ENCODE measurements around the gene FOXN3.
"Not testable (repeated sequence)": the region's sequence is repeated elsewhere in the genome, so short reads cannot be mapped to it uniquely, and the experiment has no call there.

The FOXN3 gene

GRCh38 chr14:89215531-89215930 is 201.5 kb downstream of the FOXN3 start:
- DNase-seq, result no peak

DNA sequence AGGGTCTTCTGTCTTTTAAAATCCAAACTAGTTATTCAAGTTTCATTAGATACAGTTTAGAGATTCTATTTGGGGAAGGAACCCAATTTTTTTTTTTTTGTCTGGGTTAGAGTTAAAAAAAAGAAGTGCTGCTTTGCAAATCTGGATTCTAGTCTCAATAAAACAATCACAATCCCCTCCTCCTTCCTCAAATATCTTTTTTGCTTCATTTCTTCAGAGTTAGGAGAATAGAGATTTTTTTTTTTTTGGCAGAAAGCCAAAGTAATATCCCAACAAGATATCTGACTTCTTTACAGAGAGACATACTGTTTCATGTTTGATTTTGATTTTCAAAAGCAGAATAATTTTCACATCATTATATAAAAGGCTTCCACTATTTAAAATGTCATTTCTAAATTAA is 201.9 kb downstream of the FOXN3 start:
- no peak for DNase-seq

DNA sequence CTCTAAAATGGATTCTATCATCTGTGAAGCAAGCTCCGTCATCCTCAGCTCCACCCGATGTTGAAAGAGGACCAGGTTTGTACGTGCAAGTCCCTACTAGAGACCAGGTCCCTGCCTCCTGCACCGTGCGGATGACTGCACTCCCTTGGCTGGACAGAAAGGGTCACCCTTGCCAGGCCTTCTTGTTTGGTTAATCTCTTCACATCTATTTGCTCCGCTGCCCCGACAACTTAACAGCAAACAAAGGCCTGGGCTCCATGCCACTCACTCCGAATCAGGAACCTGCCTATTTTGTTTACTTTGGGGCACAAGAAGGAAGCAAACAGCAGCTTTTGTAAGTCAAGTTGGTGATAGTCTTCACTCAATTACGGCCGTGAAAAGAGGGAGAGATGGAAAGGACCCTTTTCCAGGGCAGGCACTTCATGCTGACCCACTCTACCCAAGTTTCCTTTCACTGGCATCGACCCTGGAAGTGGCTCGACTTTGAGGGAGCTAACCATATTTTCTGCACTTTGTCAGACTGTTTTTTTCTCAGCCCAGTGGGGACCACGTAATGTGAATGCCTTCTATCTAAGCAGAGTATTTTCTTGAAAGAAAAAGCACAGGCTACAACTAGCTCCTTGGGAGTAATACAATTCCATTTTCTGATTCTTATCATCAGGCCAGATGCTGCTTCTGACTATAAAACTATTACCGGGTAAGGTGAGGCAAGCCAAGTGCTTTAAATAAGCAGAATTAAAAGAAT is 202.6 kb downstream of the FOXN3 start:
- peak; percentile 83 for DNase-seq

DNA sequence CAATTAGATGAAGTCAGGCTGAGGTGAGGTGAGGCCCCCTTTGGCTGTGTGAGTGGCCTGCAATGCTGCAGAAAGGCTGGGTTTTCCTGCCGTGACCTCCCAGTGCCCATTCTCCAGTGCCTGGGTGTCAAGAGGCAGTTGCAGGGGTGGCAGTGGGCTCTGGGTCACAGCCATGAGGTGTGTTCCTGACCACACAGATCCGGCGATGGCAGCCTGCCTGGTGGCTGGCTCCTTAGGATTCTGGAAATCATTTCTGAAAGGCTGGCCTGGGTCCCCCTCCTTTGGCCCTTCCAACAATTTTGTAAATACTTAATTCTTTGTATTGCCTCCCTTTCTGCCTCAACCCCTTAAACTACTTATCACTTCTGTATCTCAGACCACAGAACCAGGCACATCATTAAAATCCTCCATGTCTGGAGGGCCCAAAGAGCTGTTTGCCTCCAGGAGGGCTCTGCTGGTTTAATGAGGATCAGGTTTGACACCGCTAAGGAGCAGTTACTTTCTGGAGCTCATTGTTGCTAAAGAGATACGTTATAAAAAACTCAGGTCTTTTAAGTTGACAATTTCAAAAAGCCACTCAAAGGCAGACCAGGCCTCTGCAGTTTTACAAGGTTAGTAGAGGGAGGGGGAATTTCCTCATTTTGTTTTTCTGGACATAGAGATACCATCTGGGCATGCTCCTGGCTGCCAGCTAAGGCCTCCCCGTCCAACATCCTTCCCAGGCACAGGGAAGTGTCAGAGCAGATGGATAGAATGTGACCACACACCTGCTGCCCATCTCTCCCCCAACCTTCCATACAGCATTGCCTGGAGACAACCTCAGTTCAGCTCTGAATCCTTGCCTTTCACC is 204.4 kb downstream of the FOXN3 start:
- no peak for DNase-seq

- no peak for DNase-seq
Measured at GRCh38 chr14:89209558-89209957, 207.5 kb downstream of the FOXN3 start.

- DNase-seq, result no peak
Measured at GRCh38 chr14:89207925-89208328, 209.1 kb downstream of the FOXN3 start.

GRCh38 chr14:89206389-89207031 is 210.5 kb downstream of the FOXN3 start:
- no peak for DNase-seq

DNA sequence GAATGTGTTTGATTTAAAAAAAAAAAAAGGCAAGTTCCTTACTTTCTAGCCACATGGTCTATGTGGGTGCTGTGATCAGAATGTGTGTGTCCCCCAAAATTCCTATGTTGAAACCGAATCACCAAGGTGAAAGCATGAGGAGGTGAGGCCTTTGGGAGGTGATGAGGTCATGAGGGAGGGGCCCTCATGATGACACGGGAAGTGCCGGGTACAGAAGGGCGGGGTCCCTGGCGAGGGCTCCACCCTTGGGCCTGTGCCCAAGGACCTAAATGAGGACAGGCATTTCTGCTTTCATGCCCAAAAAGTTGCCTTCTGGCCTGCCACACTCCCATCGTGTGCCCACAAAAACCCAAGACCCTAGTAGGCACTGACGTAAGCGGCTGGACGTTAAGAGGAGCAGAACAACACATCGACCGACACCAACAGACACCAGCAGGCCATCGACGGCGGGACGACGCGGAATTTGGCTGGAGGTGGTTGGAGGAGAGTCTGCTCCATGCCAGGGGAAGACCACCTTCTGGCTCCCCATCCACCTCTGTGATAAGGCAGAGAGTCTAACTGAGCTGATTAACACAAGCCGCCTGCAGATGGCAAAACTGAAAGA is 211.8 kb downstream of the FOXN3 start:
- no peak for DNase-seq

GRCh38 chr14:89202413-89203190 is 214.4 kb downstream of the FOXN3 start:
- DNase-seq, result no peak

DNA sequence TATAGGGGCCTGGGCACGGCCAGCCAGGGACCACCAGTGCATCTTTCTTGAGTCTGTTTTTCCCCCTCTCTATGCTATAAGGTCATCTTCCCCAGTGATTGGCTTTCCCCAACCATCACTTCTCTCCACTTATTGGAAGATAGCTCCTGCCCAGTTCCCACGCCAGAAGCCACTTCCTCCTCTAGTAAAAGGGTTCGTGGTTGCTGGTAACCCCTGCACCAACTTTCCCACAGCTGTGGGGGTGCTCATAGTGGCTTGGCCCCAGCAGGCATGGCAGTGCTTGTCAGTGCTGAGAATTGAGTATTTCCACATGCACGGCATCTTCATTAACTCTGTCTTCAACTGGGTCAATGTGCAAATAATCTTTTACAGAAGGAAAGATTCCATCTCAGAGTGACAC is 215.4 kb downstream of the FOXN3 start:
- no peak for DNase-seq

DNA sequence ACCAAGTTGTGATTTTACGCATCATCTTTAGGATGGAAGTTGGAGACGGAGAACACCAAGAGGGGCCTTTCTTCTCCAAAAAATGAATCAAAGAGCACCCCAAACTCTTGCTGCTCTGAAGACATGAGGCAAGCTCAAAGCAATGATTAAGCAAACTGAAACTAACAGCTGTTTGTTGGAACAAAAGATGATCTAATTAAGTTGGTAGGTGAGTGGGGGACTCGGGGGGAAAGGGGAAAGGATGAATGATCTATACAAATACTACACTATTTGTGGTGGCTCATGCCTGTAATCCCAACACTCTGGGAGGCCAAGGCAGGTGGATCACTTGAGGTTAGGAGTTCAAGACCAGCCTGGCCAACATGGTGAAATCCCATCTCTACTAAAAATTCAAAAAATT is 217.7 kb downstream of the FOXN3 start:
- DNase-seq, result not testable (repeated sequence)

- DNase-seq, result no peak
Measured at GRCh38 chr14:89198544-89199329, 218.3 kb downstream of the FOXN3 start.

- DNase-seq, result no peak
Measured at GRCh38 chr14:89197623-89198022, 219.4 kb downstream of the FOXN3 start.

DNA sequence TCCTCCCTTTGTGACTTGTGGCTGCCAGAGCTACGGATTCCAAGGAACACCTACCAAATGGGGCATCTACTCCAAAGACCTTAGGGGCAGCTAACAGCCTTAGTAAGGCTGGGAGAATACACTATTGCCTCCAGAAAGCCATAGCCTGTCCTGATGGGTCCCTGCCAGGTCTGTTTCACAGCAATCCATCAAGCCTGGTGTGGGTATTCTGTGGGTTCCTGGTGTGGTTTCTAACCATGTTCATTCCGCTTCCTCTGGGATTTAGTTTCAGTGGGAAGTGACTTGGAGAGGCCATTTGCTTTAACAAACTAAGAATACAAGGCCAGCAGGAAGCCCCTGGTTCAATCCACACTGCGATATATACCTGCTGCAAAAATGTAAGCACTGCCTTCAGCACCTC is 220.5 kb downstream of the FOXN3 start:
- DNase-seq, result no peak

DNA sequence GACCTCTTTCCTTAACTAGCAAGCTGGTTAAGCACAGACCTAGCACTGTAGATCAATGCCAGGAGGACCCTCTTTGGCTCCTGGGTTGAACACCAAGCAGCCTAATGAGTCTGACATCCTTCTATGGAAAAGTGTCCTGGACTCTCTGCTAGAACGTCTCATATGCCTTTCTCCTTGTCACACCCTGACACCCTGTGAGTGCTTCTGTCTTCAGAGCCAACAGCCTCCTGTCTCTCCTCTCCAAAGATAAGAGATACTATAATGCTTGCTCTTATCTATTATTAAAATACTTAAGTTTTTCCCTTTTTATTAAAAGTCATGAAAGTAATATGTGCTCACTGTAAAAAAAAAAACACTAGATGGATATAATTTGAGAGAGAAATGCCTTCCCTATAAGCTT is 222.7 kb downstream of the FOXN3 start:
- no peak for DNase-seq

GRCh38 chr14:89190765-89191513 is 226.1 kb downstream of the FOXN3 start:
- no peak for DNase-seq

DNA sequence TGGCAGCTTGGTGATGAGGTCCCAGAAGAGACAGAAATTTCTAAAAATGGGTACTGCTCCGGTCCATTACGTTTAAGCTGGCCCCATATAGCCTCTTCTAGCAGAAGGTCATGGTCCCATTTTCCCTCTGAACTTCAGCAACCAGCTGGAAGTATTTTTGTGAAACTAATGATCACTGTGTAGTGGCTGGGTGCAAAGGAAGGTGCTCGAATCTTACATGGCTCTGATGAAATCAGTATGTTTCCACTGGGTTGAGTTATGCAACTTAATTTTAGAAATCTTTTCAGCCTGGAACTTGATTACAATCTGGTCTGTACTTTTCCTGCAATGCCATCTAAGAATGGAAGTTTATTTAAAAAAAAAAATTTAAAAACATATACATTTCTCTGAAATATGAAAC is 228.5 kb downstream of the FOXN3 start:
- DNase-seq, result no peak

DNA sequence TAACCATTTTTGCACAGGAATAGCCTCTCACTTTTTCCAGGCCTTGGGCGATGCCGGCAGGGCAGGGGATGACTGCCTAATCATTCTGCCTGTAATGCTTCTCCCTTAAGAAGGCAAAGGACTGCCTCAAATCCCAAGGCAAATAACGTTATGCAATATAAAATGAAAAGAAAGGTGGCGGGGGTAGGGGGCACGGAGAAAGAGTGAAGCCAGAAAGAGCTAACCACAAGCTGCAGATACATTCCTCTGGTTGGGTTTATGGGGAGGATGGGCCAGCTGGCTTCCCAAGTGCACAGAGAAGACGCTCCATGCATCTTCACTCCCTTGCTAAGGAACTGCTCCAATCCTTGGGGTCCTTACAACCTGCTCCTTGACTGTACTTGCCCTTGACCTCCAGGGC is 229.5 kb downstream of the FOXN3 start:
- no peak for DNase-seq

DNA sequence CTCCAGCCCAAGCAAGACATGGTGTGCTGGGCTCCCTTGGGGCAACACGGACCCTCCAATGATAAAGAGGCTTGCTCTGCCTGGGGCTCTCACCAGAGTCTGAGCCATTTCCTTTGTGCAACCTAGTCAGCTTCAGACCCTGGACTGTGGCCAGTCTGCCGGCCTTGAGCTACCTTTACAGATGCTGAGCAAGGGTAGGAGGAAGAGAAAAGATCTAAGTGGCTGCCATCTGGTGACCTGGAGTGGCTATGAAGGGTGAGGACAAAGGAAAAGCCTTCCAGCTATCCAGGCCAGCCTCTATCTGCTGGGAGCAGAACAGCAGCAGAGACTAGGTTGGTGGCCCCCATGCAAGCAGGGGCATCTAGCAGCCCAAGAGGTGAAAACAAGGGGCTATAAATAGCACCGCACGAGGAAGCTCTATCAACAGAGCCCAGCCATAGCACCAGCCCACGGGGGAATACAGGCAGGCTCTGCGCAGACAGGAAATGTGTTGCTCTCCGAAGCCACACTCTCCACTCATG is 230.1 kb downstream of the FOXN3 start:
- DNase-seq, result no peak

Data from NCI-H2029 (cell line).